Thoracic aorta (tissue), 2 donors: Measurements from ENCODE around the gene RLN1. TPM values are rescaled to one million over a fixed set of nuclear protein-coding genes. Genes with fewer than 3 reads are reported as not detected.
"Not testable (repeated sequence)": the region's sequence is repeated elsewhere in the genome, so short reads cannot be mapped to it uniquely, and the experiment has no call there.

Source experiments
- ATAC-seq: fragments of 150-250 bp; one replicate; pipeline ENCODE4 v1.8.0; 2017; ENCODE audit warnings: low read depth; ENCODE audit not compliant: insufficient number of reproducible peaks, low FRiP score
- DNase-seq: peaks from one replicate; pipeline ENCODE4 v3.0.0-alpha.2; 2020; ENCODE audit warnings: low spot score
- H3K27ac ChIP-seq, 2 donors: fragments of 200-600 bp; sonication (generic); 1 replicate in 1 of 2; 2 replicates in 1 of 2; pipeline ENCODE4 v1.5.1; 2016; ENCODE audit warnings: mild to moderate bottlenecking in 2 of 2, moderate library complexity in 2 of 2
- H3K27me3 ChIP-seq: fragments of 200-600 bp; sonication (generic); replicated peaks from 2 replicates; pipeline ENCODE4 v1.6.0; 2016; ENCODE audit warnings: mild to moderate bottlenecking; ENCODE audit not compliant: insufficient read depth
- H3K36me3 ChIP-seq: fragments of 200-600 bp; sonication (generic); one replicate; pipeline ENCODE4 v1.5.1; 2016
- H3K4me1 ChIP-seq, 2 donors: fragments of 200-600 bp; sonication (generic); 1 replicate in 1 of 2; 2 replicates in 1 of 2; pipeline versions ENCODE4 v1.5.1 to v1.6.0; 2016; ENCODE audit warnings: low read depth in 2 of 2, mild to moderate bottlenecking in 1 of 2; ENCODE audit not compliant: control insufficient read depth in 1 of 2
- H3K4me3 ChIP-seq: fragments of 200-600 bp; sonication (generic); 2 replicates; pipeline ENCODE4 v1.5.1; 2016; ENCODE audit warnings: mild to moderate bottlenecking
- H3K9me3 ChIP-seq: fragments of 200-600 bp; sonication (generic); 2 replicates; pipeline ENCODE4 v1.5.1; 2016
- total RNA-seq, 2 donors: library from RNA; depleted of rRNA; stranded (reverse); fragments of >200 nt; gene quantifications; one replicate each; pipeline versions ENCODE4 v1.1.0 to v1.2.3, GENCODE V29; 2016
- TF ChIP-seq, protein P1 (sequence below): fragments of 200-600 bp; sonication (generic); IDR thresholded peaks from one replicate; pipeline ENCODE4 v1.5.1; 2019; ENCODE audit warnings: antibody characterized with exemption

The RLN1 gene
- total RNA-seq, 2 donors from 2014 or later: not detected

DNA sequence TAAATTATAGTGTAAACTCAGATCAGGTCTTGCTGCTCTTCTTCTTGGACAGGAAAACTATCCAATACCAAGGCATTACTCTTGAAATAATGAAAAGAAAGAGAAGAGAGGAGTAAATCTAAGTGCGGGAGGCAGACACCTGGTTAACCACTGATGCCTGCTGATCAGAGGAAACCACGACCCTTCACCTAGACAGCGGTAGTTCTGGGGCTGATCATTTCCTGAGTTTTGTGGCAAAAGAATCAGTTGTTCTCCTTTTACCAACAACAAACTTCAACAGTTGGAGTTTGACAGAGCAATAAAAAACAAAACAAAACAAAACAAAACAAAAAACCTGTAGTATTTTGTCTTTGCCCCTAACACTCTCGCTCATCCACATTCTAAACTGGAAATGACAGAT, 3.0 kb downstream of the RLN1 start:
- TF ChIP-seq, protein P1, sequence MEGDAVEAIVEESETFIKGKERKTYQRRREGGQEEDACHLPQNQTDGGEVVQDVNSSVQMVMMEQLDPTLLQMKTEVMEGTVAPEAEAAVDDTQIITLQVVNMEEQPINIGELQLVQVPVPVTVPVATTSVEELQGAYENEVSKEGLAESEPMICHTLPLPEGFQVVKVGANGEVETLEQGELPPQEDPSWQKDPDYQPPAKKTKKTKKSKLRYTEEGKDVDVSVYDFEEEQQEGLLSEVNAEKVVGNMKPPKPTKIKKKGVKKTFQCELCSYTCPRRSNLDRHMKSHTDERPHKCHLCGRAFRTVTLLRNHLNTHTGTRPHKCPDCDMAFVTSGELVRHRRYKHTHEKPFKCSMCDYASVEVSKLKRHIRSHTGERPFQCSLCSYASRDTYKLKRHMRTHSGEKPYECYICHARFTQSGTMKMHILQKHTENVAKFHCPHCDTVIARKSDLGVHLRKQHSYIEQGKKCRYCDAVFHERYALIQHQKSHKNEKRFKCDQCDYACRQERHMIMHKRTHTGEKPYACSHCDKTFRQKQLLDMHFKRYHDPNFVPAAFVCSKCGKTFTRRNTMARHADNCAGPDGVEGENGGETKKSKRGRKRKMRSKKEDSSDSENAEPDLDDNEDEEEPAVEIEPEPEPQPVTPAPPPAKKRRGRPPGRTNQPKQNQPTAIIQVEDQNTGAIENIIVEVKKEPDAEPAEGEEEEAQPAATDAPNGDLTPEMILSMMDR: no peak
- Histone ChIP-seq H3K9me3 (no peaks in the 10 kb centered on the region), H3K27ac (no peak overlapping the region), H3K4me1 (no peaks in the 10 kb centered on the region), H3K27me3 (no peaks in the 10 kb centered on the region), H3K36me3 (no peaks in the 10 kb centered on the region), H3K4me3 (no peak overlapping the region)
- no peak for DNase-seq
- ATAC-seq: no peak

DNA sequence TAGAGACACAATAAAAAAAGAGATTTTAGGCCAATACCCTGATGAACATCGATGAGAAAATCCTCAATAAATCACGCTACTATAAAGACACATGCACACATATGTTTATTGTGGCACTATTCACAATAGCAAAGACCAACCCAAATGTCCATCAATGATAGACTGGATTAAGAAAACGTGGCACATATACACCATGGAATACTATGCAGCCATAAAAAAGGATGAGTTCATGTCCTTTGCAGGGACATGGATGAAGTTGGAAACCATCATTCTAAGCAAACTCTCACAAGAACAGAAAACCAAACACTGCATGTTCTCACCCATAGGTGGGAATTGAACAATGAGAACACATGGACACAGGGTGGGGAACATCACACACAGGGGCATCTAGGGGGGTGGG, 8.4 kb downstream of the RLN1 start:
- not testable (repeated sequence) for H3K9me3 ChIP-seq, ATAC-seq, DNase-seq, H3K27ac ChIP-seq, H3K4me1 ChIP-seq, H3K36me3 ChIP-seq, H3K4me3 ChIP-seq, H3K27me3 ChIP-seq

DNA sequence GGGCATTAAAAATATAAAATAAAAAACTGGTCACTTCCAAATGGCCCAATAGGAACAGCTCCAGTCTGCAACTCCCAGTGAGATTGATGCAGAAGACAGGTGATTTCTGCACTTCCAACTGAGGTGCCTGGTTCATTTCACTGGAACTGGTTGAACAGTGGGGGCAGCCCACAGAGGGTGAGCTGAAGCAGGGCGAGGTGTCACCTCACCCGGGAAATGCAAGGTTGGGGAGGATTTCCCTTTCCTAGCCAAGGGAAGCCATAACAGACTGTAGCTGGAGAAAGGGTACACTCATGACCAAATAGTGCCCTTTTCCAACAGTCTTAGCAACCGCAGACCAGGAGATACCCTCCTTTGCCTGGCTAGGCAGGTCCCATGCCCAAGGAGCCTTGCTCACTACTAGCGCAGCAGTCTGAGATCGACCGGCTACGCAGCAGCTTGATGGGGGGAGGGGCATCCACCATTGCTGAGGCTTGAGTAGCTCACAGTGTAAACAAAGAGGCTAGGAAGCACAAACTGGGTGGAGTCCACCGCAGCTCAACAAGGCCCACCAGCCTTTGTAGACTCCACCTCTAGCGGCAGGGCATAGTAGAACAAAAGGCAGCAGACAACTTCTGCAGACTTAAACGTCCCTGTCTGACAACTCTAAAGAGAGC, 12.7 kb downstream of the RLN1 start:
- ATAC-seq (no peak), DNase-seq (no peak)
- TF ChIP-seq, protein P1: no peak

DNA sequence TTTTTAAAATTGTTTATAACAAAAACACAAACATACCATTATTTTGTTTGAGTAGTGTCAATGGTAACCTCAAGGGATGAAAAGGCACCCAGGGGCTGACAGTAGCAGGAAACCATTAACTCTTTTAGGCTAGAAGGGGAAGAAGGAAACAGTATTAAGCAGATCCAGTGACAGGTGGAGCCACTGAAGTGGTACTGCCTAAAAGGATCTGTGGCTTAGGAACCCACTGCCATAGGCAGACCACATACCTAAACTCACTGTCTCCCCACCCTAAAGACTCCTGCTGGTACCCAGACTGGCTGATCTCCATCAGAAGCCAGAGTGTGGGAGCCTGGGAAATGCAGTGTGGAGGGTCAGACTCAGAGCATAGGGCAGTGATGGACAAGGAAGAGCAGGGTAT, 13.5 kb downstream of the RLN1 start:
- Histone ChIP-seq H3K4me3 (no peak overlapping the region), H3K9me3 (no peaks in the 10 kb centered on the region), H3K4me1 (no peaks in the 10 kb centered on the region), H3K36me3 (no peaks in the 10 kb centered on the region), H3K27ac (no peak overlapping the region), H3K27me3 (no peaks in the 10 kb centered on the region)
- DNase-seq (no peak), ATAC-seq (no peak)
- TF ChIP-seq, protein P1: no peak

More for the DNA sequence above, 12.7 kb downstream of the RLN1 start:
- H3K27me3 ChIP-seq: no peaks in the 10 kb centered on the region
- no peak overlapping the region for H3K27ac ChIP-seq
- H3K4me1 ChIP-seq: no peaks in the 10 kb centered on the region
- no peaks in the 10 kb centered on the region for H3K9me3 ChIP-seq
- H3K36me3 ChIP-seq: no peaks in the 10 kb centered on the region
- no peak overlapping the region for H3K4me3 ChIP-seq

DNA sequence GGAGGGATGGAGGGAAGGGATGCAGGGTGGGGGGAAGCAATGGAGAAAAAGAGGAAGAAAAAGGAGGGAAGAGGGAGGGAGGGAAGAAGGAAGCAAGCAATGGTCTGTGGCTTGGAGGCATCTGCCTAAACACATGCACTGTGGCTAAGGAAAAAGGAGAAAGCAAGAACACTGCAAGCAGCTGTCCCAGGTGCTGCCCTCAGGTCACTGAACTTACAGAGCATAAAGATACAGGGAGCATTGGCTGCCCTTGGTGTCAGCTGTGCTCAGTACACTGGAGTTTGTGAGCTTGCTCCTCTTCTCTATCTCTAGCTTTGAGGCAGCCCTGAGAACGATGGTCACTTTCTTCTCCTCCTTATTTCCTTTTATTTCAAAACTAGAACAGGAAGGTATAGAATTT, 18.1 kb downstream of the RLN1 start:
- not testable (repeated sequence) for H3K27me3 ChIP-seq, H3K9me3 ChIP-seq, H3K36me3 ChIP-seq, H3K4me1 ChIP-seq, ATAC-seq, H3K27ac ChIP-seq, H3K4me3 ChIP-seq, DNase-seq

DNA sequence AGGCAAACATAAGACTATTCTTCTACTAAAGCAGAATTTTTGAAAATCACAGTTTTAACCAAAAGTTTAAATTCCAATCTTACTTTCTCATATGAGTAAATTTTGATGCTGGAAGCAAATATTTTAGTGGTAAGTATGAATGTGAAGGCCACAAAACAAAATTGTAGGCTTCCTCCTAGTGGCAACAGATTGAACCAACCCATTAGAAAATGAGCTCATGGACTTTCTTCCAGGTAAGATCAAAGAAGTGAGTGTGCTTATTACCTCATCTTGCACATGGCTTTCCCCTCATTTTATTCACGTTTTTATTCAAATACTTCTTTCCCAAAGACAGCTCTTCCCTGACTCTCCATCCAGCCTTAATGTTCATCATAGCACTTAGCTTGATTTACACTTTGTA, 18.6 kb downstream of the RLN1 start:
- ATAC-seq: no peak
- Histone ChIP-seq H3K9me3 (no peaks in the 10 kb centered on the region), H3K27ac (no peak overlapping the region), H3K4me3 (no peak overlapping the region), H3K4me1 (no peaks in the 10 kb centered on the region), H3K27me3 (no peaks in the 10 kb centered on the region), H3K36me3 (no peaks in the 10 kb centered on the region)
- no peak for DNase-seq
- TF ChIP-seq, protein P1: no peak

DNA sequence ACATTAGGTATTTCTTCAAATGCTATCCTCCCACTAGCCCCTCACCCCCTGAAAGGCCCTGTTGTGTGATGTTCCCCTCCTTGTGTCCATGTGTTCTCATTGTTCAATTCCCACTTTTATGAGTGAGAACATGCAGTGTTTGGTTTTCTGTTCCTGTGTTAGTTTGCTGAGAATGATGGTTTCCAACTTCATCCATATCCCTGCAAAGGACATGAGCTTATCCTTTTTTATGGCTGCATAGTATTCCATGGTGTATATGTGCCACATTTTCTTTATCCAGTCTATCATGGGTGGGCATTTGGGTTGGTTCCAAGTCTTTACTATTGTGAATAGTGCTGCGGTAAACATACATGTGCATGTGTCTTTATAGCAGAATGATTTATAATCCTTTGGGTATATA, 23.3 kb downstream of the RLN1 start:
- not testable (repeated sequence) for H3K36me3 ChIP-seq, ATAC-seq, DNase-seq, H3K27ac ChIP-seq, H3K4me3 ChIP-seq, H3K27me3 ChIP-seq, H3K4me1 ChIP-seq
- H3K9me3 ChIP-seq: peaks cover 13% of the 10 kb centered on the region
